OCI-LY1 (cell line): ENCODE measurements around the gene ABCC2.

Experiments
- CTCF ChIP-seq: fragments of 200-600 bp; sonication (generic), shearing (Covaris generic); IDR thresholded peaks from 2 replicates; pipeline ENCODE4 v1.5.1; 2017; ENCODE audit warnings: mild to moderate bottlenecking, antibody characterized with exemption, low read length, moderate library complexity, mixed read lengths
- EZH2 ChIP-seq: fragments of 200-600 bp; sonication (generic), shearing (Covaris generic); IDR thresholded peaks from 2 replicates; pipeline ENCODE4 v1.8.0; 2017; ENCODE audit warnings: borderline replicate concordance, mixed run types, mild to moderate bottlenecking, antibody characterized with exemption, low read length, moderate library complexity, mixed read lengths

GRCh38 chr10:99814143-99814542 is 31.7 kb downstream of the ABCC2 start:
- TF ChIP-seq CTCF (no peak), EZH2 (no peak)
